HepG2 (cell line): Measurements from ENCODE around the gene DNASE2. TPM values are rescaled to one million over a fixed set of nuclear protein-coding genes. Genes with fewer than 3 reads are reported as not detected.

Experiments
- CREM ChIP-seq, 2 experiments: sonication (generic) in 1 of 2; formaldehyde crosslinking in 1 of 2; IDR thresholded peaks; 2 replicates each; pipeline versions ENCODE4 v1.4.0 to v1.6.1; 2016 to 2020; ENCODE audit warnings: antibody characterized with exemption in 1 of 2, mild to moderate bottlenecking in 1 of 2, missing genetic modification reagents in 1 of 2
- FOXA1 ChIP-seq, 2 experiments: fragments of 450-650 bp in 1 of 2; sonication (generic) in 1 of 2; formaldehyde crosslinking in 1 of 2; IDR thresholded peaks; 2 replicates each; pipeline versions ENCODE4 v1.4.0 to v1.6.1; 2016 to 2020; ENCODE audit warnings: missing genetic modification reagents in 1 of 2
- HCFC1 ChIP-seq: fragments of 150-350 bp; IDR thresholded peaks from 2 replicates; pipeline ENCODE4 v1.6.1; 2014; ENCODE audit warnings: low read depth, low read length
- HDAC2 ChIP-seq: sonication (generic); formaldehyde crosslinking; IDR thresholded peaks from 2 replicates; pipeline ENCODE4 v1.4.0; 2020; ENCODE audit warnings: missing genetic modification reagents
- HMG20A ChIP-seq: IDR thresholded peaks from 2 replicates; pipeline ENCODE4 v1.6.1; 2016; ENCODE audit warnings: borderline replicate concordance
- HNRNPLL ChIP-seq: fragments of 200-400 bp; formaldehyde crosslinking; IDR thresholded peaks from 2 replicates; pipeline ENCODE4 v1.6.1; 2017; ENCODE audit warnings: mild to moderate bottlenecking, low read depth, low read length; ENCODE audit not compliant: poor library complexity, severe bottlenecking
- KAT8 ChIP-seq: IDR thresholded peaks from 2 replicates; pipeline ENCODE4 v1.6.1; 2016; ENCODE audit warnings: missing genetic modification reagents, missing compliant biosample characterization
- LCORL ChIP-seq, 2 experiments: fragments of 450-650 bp in 1 of 2; sonication (generic) in 1 of 2; formaldehyde crosslinking in 1 of 2; IDR thresholded peaks; 2 replicates each; pipeline versions ENCODE4 v1.5.0 to v1.6.1; 2017 to 2020; ENCODE audit warnings: antibody characterized with exemption in 1 of 2, missing genetic modification reagents in 1 of 2
- NCOA1 ChIP-seq: sonication (generic); formaldehyde crosslinking; IDR thresholded peaks from 2 replicates; pipeline ENCODE4 v1.9.0; 2021; ENCODE audit warnings: missing genetic modification reagents
- NONO ChIP-seq, 2 experiments: fragments of 450-650 bp in 1 of 2; sonication (generic) in 1 of 2; formaldehyde crosslinking in 1 of 2; IDR thresholded peaks in 1 of 2; conservative IDR thresholded peaks in 1 of 2; 2 replicates each; pipeline versions ENCODE4 v1.6.1 to v1.8.0; 2017 to 2022; ENCODE audit warnings: mild to moderate bottlenecking in 1 of 2, missing genetic modification reagents in 1 of 2, moderate library complexity in 1 of 2
- PAX8 ChIP-seq: sonication (generic); formaldehyde crosslinking; IDR thresholded peaks from 2 replicates; pipeline ENCODE4 v1.8.0; 2022; ENCODE audit warnings: mild to moderate bottlenecking, missing genetic modification reagents, borderline replicate concordance
- SCMH1 ChIP-seq: sonication (generic); formaldehyde crosslinking; IDR thresholded peaks from 2 replicates; pipeline ENCODE4 v1.9.0; 2021; ENCODE audit warnings: missing genetic modification reagents, mild to moderate bottlenecking, borderline replicate concordance
- ZFX ChIP-seq: sonication (generic); formaldehyde crosslinking; IDR thresholded peaks from 2 replicates; pipeline ENCODE4 v1.4.0; 2020; ENCODE audit warnings: mild to moderate bottlenecking, low read depth, missing genetic modification reagents, moderate library complexity
- ZNF484 ChIP-seq: sonication (generic); formaldehyde crosslinking; IDR thresholded peaks from 2 replicates; pipeline ENCODE4 v1.5.1; 2020; ENCODE audit warnings: mild to moderate bottlenecking, low read depth, missing genetic modification reagents, borderline replicate concordance
- ZNF563 ChIP-seq: sonication (generic); formaldehyde crosslinking; IDR thresholded peaks from 2 replicates; pipeline ENCODE4 v1.8.0; 2022; ENCODE audit warnings: mild to moderate bottlenecking, moderate library complexity, missing genetic modification reagents
- polyA plus RNA-seq, 8 experiments: library from polyadenylated mRNA; depleted of rRNA in 3 of 8; stranded (reverse) in 7 of 8; unstranded in 1 of 8; fragments of >200 nt; fragmentation: Illumina TruSeq in 4 of 8; extraction: Trizol in 4 of 8; gene quantifications; 2 replicates each; pipeline versions ENCODE4 v1.2.1 to v1.2.3, GENCODE V29; 2011 to 2016; ENCODE audit warnings: low read depth in 4 of 8, missing spikeins in 1 of 8, mixed read lengths in 1 of 8; ENCODE audit not compliant: insufficient read depth in 1 of 8
- total RNA-seq, 5 experiments: library from RNA; depleted of rRNA; stranded (reverse); fragments of >200 nt; fragmentation: Illumina TruSeq; extraction: Trizol; gene quantifications; 2 replicates each; pipeline ENCODE4 v1.2.3, GENCODE V29; 2016; ENCODE audit warnings: low read depth in 1 of 5
- TF ChIP-seq, protein P1 (sequence below): sonication (generic); formaldehyde crosslinking; IDR thresholded peaks from 2 replicates; pipeline ENCODE4 v1.4.0; 2020; ENCODE audit warnings: missing genetic modification reagents
- TF ChIP-seq, protein P2 (sequence below): sonication (generic); formaldehyde crosslinking; IDR thresholded peaks from 2 replicates; pipeline ENCODE4 v1.5.0; 2020; ENCODE audit warnings: missing genetic modification reagents, mild to moderate bottlenecking, borderline replicate concordance
- TF ChIP-seq, protein P3 (sequence below): sonication (generic); formaldehyde crosslinking; IDR thresholded peaks from 2 replicates; pipeline ENCODE4 v1.4.0; 2020; ENCODE audit warnings: low read depth, mild to moderate bottlenecking, missing genetic modification reagents
- TF ChIP-seq, protein P4 (sequence below): sonication (generic); formaldehyde crosslinking; IDR thresholded peaks from 2 replicates; pipeline ENCODE4 v1.5.0; 2020; ENCODE audit warnings: missing genetic modification reagents
- TF ChIP-seq, protein P5 (sequence below): IDR thresholded peaks from 2 replicates; pipeline ENCODE4 v1.6.1; 2016; ENCODE audit warnings: low read depth
- TF ChIP-seq, protein P6 (sequence below): sonication (generic); formaldehyde crosslinking; IDR thresholded peaks from 2 replicates; pipeline ENCODE4 v1.4.0; 2020; ENCODE audit warnings: mild to moderate bottlenecking, missing genetic modification reagents

Gene DNASE2
- total and polyA plus RNA-seq, 2 of the 13 experiments (the other 11 are each of a cell fraction or from before 2014, with no cell fraction given), result 7.5 to 16.2 TPM

DNA sequence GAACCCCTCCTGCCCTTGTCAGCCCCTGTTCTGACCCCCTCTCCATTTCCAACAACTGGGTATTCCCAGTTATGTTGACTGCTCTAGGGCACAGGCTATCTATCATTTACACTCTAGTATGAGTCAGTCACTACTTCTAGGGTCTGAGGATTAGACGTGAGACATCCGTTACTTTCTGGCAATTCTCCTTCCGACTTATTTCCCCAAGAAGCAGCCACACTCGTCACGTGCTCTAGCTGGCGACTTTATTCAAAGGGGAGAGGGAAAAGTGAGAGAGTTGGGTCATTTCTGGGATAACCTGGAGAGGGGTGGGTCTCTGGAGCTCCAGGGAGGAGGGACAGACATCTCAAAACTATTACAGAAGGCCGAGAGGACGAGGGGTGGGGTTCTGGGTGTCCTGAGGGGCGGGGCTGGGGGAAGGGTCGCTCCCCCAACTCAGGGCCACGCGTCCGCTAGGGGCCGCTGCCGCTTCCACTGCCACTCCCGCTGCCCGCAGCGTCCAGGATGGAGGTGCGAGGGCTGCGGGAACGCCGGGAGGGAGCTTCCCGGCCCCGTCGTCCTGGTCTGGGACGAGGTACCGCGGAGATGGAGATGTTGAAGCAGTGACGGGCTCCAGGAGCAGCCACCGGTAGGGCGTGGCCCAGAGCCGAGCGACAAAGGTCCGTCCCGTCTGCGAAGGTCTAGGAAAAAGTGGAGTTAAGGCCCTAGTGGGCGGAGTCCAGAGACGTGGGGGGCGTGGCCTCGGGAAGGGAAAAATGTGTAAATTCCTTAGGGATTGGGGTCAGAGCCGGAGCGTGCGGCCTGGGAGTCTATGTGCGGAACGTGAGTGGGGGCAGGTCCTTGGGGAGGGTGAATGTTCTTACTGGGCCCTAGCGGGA is 55.8 kb downstream of the DNASE2 start (continued):
- TF ChIP-seq HNRNPLL (peak; percentile 63), SCMH1 (CRISPR knock-in tag) (no peak), ZNF484 (no peak), FOXA1 (IDR thresholded peaks at IDR 0.05) (no peak), FOXA1 (CRISPR knock-in tag; IDR thresholded peaks at IDR 0.05) (no peak), CREM (IDR thresholded peaks at IDR 0.05) (no peak), CREM (CRISPR knock-in tag; IDR thresholded peaks at IDR 0.05) (no peak), HDAC2 (CRISPR knock-in tag) (peak; percentile 61; the same call in 1 of the 2 replicates), ZFX (peak; percentile 54; the same call in 1 of the 2 replicates), ZNF563 (CRISPR knock-in tag) (no peak), HCFC1 (no peak), PAX8 (CRISPR knock-in tag) (no peak), NONO (IDR thresholded peaks at IDR 0.05) (no peak), NONO (CRISPR knock-in tag; conservative IDR thresholded peaks at IDR 0.05) (no peak), HMG20A (CRISPR knock-in tag) (no peak), KAT8 (CRISPR knock-in tag) (0 out of 2 replicates have a peak, but pooled peaks have one; percentile 33), NCOA1 (CRISPR knock-in tag) (no peak), LCORL (IDR thresholded peaks at IDR 0.05) (no peak), LCORL (CRISPR knock-in tag; IDR thresholded peaks at IDR 0.05) (no peak)
- TF ChIP-seq, protein P1, sequence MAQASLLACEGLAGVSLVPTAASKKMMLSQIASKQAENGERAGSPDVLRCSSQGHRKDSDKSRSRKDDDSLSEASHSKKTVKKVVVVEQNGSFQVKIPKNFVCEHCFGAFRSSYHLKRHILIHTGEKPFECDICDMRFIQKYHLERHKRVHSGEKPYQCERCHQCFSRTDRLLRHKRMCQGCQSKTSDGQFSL, result peak; percentile 89; the same call in 1 of the 2 replicates
- TF ChIP-seq, protein P2, sequence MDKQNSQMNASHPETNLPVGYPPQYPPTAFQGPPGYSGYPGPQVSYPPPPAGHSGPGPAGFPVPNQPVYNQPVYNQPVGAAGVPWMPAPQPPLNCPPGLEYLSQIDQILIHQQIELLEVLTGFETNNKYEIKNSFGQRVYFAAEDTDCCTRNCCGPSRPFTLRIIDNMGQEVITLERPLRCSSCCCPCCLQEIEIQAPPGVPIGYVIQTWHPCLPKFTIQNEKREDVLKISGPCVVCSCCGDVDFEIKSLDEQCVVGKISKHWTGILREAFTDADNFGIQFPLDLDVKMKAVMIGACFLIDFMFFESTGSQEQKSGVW (CRISPR knock-in tag), result no peak
- TF ChIP-seq, protein P3, sequence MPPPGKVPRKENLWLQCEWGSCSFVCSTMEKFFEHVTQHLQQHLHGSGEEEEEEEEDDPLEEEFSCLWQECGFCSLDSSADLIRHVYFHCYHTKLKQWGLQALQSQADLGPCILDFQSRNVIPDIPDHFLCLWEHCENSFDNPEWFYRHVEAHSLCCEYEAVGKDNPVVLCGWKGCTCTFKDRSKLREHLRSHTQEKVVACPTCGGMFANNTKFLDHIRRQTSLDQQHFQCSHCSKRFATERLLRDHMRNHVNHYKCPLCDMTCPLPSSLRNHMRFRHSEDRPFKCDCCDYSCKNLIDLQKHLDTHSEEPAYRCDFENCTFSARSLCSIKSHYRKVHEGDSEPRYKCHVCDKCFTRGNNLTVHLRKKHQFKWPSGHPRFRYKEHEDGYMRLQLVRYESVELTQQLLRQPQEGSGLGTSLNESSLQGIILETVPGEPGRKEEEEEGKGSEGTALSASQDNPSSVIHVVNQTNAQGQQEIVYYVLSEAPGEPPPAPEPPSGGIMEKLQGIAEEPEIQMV (CRISPR knock-in tag), result no peak; the same call in 1 of the 2 replicates
- TF ChIP-seq, protein P4, sequence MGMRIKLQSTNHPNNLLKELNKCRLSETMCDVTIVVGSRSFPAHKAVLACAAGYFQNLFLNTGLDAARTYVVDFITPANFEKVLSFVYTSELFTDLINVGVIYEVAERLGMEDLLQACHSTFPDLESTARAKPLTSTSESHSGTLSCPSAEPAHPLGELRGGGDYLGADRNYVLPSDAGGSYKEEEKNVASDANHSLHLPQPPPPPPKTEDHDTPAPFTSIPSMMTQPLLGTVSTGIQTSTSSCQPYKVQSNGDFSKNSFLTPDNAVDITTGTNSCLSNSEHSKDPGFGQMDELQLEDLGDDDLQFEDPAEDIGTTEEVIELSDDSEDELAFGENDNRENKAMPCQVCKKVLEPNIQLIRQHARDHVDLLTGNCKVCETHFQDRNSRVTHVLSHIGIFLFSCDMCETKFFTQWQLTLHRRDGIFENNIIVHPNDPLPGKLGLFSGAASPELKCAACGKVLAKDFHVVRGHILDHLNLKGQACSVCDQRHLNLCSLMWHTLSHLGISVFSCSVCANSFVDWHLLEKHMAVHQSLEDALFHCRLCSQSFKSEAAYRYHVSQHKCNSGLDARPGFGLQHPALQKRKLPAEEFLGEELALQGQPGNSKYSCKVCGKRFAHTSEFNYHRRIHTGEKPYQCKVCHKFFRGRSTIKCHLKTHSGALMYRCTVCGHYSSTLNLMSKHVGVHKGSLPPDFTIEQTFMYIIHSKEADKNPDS (CRISPR knock-in tag), result no peak
- TF ChIP-seq, protein P5, sequence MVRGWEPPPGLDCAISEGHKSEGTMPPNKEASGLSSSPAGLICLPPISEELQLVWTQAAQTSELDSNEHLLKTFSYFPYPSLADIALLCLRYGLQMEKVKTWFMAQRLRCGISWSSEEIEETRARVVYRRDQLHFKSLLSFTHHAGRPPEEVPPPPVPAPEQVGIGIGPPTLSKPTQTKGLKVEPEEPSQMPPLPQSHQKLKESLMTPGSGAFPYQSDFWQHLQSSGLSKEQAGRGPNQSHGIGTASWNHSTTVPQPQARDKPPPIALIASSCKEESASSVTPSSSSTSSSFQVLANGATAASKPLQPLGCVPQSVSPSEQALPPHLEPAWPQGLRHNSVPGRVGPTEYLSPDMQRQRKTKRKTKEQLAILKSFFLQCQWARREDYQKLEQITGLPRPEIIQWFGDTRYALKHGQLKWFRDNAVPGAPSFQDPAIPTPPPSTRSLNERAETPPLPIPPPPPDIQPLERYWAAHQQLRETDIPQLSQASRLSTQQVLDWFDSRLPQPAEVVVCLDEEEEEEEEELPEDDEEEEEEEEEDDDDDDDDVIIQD (CRISPR knock-in tag), result 0 out of 2 replicates have a peak, but pooled peaks have one; percentile 37
- TF ChIP-seq, protein P6, sequence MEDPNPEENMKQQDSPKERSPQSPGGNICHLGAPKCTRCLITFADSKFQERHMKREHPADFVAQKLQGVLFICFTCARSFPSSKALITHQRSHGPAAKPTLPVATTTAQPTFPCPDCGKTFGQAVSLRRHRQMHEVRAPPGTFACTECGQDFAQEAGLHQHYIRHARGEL (CRISPR knock-in tag), result no peak
